GM12892 (cell line): ENCODE results near the gene PTCD3.

ENCODE experiments used
- POLR2A ChIP-seq: IDR thresholded peaks from 2 replicates; pipeline ENCODE4 v1.6.1; 2011; ENCODE audit warnings: low read depth, low read length, control low read depth
- POLR2AphosphoS5 ChIP-seq: IDR thresholded peaks from 2 replicates; pipeline ENCODE4 v1.6.1; 2011; ENCODE audit warnings: low read depth, low read length, control low read depth

DNA sequence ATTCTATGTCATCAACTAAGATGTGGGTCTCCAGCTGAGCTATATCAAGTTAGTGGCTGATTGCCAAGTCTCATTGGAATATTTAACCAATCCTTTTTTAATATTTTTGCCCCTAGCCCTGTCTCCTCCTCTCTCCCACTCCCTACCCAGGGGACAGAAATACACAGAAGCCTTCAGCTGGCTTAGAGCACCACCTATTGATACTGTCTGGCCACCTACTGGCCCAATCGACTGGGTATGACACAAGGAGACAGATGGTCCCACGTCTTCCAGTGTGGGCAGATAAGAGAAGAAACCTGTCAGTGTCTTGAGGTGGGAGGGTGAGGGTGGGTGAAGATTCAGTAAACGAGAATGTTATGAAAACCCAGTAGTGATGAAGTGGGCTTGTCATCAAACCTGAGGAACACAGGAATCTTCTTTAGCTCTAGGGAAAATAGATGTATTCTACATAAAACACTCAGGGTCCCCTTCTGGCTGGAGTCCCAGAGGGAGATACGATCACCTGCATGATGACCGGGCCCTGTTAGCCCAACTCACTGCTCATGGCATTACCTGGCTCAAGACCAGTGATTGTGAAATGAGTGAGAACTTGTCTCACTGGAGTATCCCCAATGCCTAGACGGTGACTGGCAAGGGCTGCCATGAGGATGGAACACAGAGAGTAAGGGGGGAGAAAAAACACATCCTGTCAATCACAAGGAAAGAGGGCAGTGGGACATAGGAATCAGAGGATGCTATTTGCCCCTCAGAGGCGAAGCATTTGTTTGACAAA, 27.1 kb upstream of the PTCD3 start:
- TF ChIP-seq POLR2AphosphoS5 (no peak), POLR2A (no peak)
